Progenitor cell of endocrine pancreas (in vitro differentiated cells): ENCODE data around the gene DNAJC5G. TPM values are rescaled to one million over a fixed set of nuclear protein-coding genes. Genes with fewer than 3 reads are reported as not detected.

Experiments
- DNase-seq: peaks from one replicate; pipeline ENCODE4 v3.0.0; 2021; ENCODE audit warnings: low spot score; ENCODE audit not compliant: unreplicated experiment
- H3K27ac Mint-ChIP-seq: 2 replicates; pipeline ENCODE4 v1.8.0; 2021; ENCODE audit warnings: mild to moderate bottlenecking, moderate library complexity, mixed read lengths
- H3K27me3 Mint-ChIP-seq: 2 replicates; pipeline ENCODE4 v1.8.0; 2021; ENCODE audit warnings: mixed read lengths
- H3K36me3 Mint-ChIP-seq: 2 replicates; pipeline ENCODE4 v1.8.0; 2022; ENCODE audit warnings: mixed read lengths; ENCODE audit not compliant: insufficient read depth
- H3K4me1 Mint-ChIP-seq: 2 replicates; pipeline ENCODE4 v1.8.0; 2021; ENCODE audit warnings: low read depth, mixed read lengths
- H3K4me3 Mint-ChIP-seq: 2 replicates; pipeline ENCODE4 v1.8.0; 2021; ENCODE audit warnings: low read depth, mild to moderate bottlenecking, moderate library complexity, mixed read lengths
- H3K9me3 Mint-ChIP-seq: 2 replicates; pipeline ENCODE4 v1.8.0; 2021; ENCODE audit warnings: low read depth, mixed read lengths
- CTCF ChIP-seq: fragments of 200-600 bp; sonication (generic); IDR thresholded peaks from one replicate; pipeline ENCODE4 v1.5.0; 2021; ENCODE audit warnings: antibody characterized with exemption, mild to moderate bottlenecking; ENCODE audit not compliant: unreplicated experiment
- total RNA-seq: library from RNA; stranded (reverse); gene quantifications from 2 replicates; pipeline ENCODE4 v1.2.1, GENCODE V29; 2021

The DNAJC5G gene
- total RNA-seq, 1 donor from 2014 or later = not detected

- H3K36me3 Mint-ChIP-seq = peaks cover 18% of the 10 kb centered on the region
- no peaks in the 10 kb centered on the region for H3K9me3 Mint-ChIP-seq
- no peak for TF ChIP-seq CTCF
- peak overlapping the region; percentile 99 for H3K27ac Mint-ChIP-seq
- peak overlapping the region; percentile 89 for H3K4me3 Mint-ChIP-seq
- no peak for DNase-seq
- no peaks in the 10 kb centered on the region for H3K27me3 Mint-ChIP-seq
- H3K4me1 Mint-ChIP-seq = peaks cover 11% of the 10 kb centered on the region
These were observed 48.5 kb downstream of the DNAJC5G start for GRCh38 chr2:27323596-27324285.

GRCh38 chr2:27324720-27325119 is 49.5 kb downstream of the DNAJC5G start:
- Mint-ChIP-seq H3K4me1 (peaks cover 11% of the 10 kb centered on the region), H3K36me3 (peaks cover 22% of the 10 kb centered on the region), H3K4me3 (peak overlapping the region; percentile 40), H3K27ac (peak overlapping the region; percentile 12), H3K27me3 (no peaks in the 10 kb centered on the region), H3K9me3 (no peaks in the 10 kb centered on the region)
- no peak for TF ChIP-seq CTCF
- no peak for DNase-seq

Other genes with a start within 250 kb of the DNAJC5G start
- 54.0 and 55.2 TPM in 2 replicates for gene TMEM214, start 242.5 kb upstream of the DNAJC5G start, total RNA-seq
- gene AGBL5, start 223.8 kb upstream of the DNAJC5G start, total RNA-seq = 58.7 and 60.2 TPM in 2 replicates
- 245 and 254 TPM in 2 replicates for gene OST4, start 203.8 kb upstream of the DNAJC5G start, total RNA-seq
- gene EMILIN1, start 196.8 kb upstream of the DNAJC5G start, total RNA-seq = 1.1 and 2.5 TPM in 2 replicates
- gene KHK, start 188.7 kb upstream of the DNAJC5G start, total RNA-seq = 4.4 and 5.2 TPM in 2 replicates
- 0.31 and 0.87 TPM in 2 replicates for gene CGREF1, start 156.3 kb upstream of the DNAJC5G start, total RNA-seq
- gene ABHD1, start 151.6 kb upstream of the DNAJC5G start, total RNA-seq = 0.31 and 0.34 TPM in 2 replicates
- 46.9 and 49.7 TPM in 2 replicates for gene PREB, start 140.8 kb upstream of the DNAJC5G start, total RNA-seq
- not detected in 2 replicates for gene PRR30, start 136.0 kb upstream of the DNAJC5G start, total RNA-seq
- gene TCF23, start 126.4 kb upstream of the DNAJC5G start, total RNA-seq = not detected in 2 replicates
- gene ATRAID, start 63.4 kb upstream of the DNAJC5G start, total RNA-seq = 96.4 and 107 TPM in 2 replicates
- gene SLC5A6, start 63.2 kb upstream of the DNAJC5G start, total RNA-seq = 66.7 and 70.8 TPM in 2 replicates
- 59.3 and 59.7 TPM in 2 replicates for gene CAD, start 58.1 kb upstream of the DNAJC5G start, total RNA-seq
- not detected in 2 replicates for gene SLC30A3, start 12.4 kb upstream of the DNAJC5G start, total RNA-seq
- not detected in 2 replicates for gene TRIM54, start 7.0 kb downstream of the DNAJC5G start, total RNA-seq
- 2.0 and 2.4 TPM in 2 replicates for gene UCN, start 33.0 kb downstream of the DNAJC5G start, total RNA-seq
- gene MPV17, start 47.7 kb downstream of the DNAJC5G start, total RNA-seq = 56.0 and 60.4 TPM in 2 replicates
- gene GTF3C2, start 81.3 kb downstream of the DNAJC5G start, total RNA-seq = 98.0 and 106 TPM in 2 replicates
- gene EIF2B4, start 94.9 kb downstream of the DNAJC5G start, total RNA-seq = 49.6 and 56.7 TPM in 2 replicates
- 81.2 and 89.3 TPM in 2 replicates for gene SNX17, start 95.2 kb downstream of the DNAJC5G start, total RNA-seq
- gene ZNF513, start 105.3 kb downstream of the DNAJC5G start, total RNA-seq = 34.4 and 35.0 TPM in 2 replicates
- gene PPM1G, start 134.2 kb downstream of the DNAJC5G start, total RNA-seq = 101 and 105 TPM in 2 replicates
- 109 and 120 TPM in 2 replicates for gene NRBP1, start 153.2 kb downstream of the DNAJC5G start, total RNA-seq
- gene KRTCAP3, start 166.9 kb downstream of the DNAJC5G start, total RNA-seq = 15.4 and 17.1 TPM in 2 replicates
- 43.7 and 49.5 TPM in 2 replicates for gene IFT172, start 214.3 kb downstream of the DNAJC5G start, total RNA-seq
- gene FNDC4, start 219.8 kb downstream of the DNAJC5G start, total RNA-seq = 10.2 and 12.2 TPM in 2 replicates
- gene GCKR, start 221.4 kb downstream of the DNAJC5G start, total RNA-seq = 2.0 and 2.8 TPM in 2 replicates